Ovary (tissue), 9 donors: ENCODE results near the gene MS4A4E. TPM values are rescaled to one million over a fixed set of nuclear protein-coding genes. Genes with fewer than 3 reads are reported as not detected.

Experiments
- DNase-seq, 5 donors: peaks; one replicate each; pipeline ENCODE4 v3.0.0-alpha.2; 2019 to 2020
- H3K27ac ChIP-seq, 2 donors: fragments of 200-600 bp; one replicate each; pipeline versions ENCODE4 v1.5.1 to v1.8.0; 2019 to 2022
- H3K27me3 ChIP-seq: fragments of 200-600 bp; one replicate; pipeline ENCODE4 v1.8.0; 2022
- H3K36me3 ChIP-seq: fragments of 200-600 bp; sonication (generic); one replicate; pipeline ENCODE4 v1.5.1; 2019
- H3K4me1 ChIP-seq: one replicate; pipeline ENCODE4 v1.8.1; 2013; ENCODE audit warnings: mild to moderate bottlenecking, moderate library complexity; ENCODE audit not compliant: insufficient read depth
- H3K4me3 ChIP-seq: fragments of 200-600 bp; sonication (generic); one replicate; pipeline ENCODE4 v1.5.1; 2017
- H3K9me3 ChIP-seq, 2 donors: fragments of 200-600 bp in 1 of 2; sonication (generic) in 1 of 2; one replicate each; pipeline versions ENCODE4 v1.5.1 to v1.8.1; 2013 to 2019; ENCODE audit warnings: mild to moderate bottlenecking in 1 of 2, moderate library complexity in 1 of 2
- EP300 ChIP-seq: sonication (generic); formaldehyde crosslinking; IDR thresholded peaks from one replicate; pipeline ENCODE4 v1.6.1; 2017; ENCODE audit warnings: antibody characterized with exemption
- POLR2A ChIP-seq: fragments of 450-650 bp; IDR thresholded peaks from one replicate; pipeline ENCODE4 v1.6.1; 2017; ENCODE audit warnings: antibody characterized with exemption, mild to moderate bottlenecking, moderate library complexity
- WGBS, 3 donors: extraction: QIAGEN DNeasy Blood & Tissue Kit in 1 of 3; methylation state at CpG; one replicate each; pipeline versions ENCODE4 v1.1.5 to v1.1.7; 2013 to 2017; 5-methylcytosine and 5-hydroxymethylcytosine counted together
- intact Hi-C, 4 donors: fragments of 100-400 bp; cut with DNase I; formaldehyde crosslinking; loops; one replicate each; pipeline versions ENCODE4 v1.11.0 to v1.15.1; 2022 to 2023
- microRNA-seq, 3 donors: library from miRNA; unstranded; fragments of <30 nt; microRNA quantifications; one replicate each; pipeline versions ENCODE4 to v1.2.0, GENCODE V29; 2019 to 2020
- polyA plus RNA-seq, 2 donors: library from polyadenylated mRNA; stranded (reverse); fragments of 200-250 nt in 1 of 2; fragments of 350-450 nt in 1 of 2; fragmentation: Illumina TruSeq in 1 of 2; extraction: RNeasy Lipid Tissue Mini Kit (QIAGEN cat#74804) in 1 of 2; gene quantifications; one replicate each; pipeline ENCODE4 v1.2.3, GENCODE V29; 2013 to 2014
- small RNA-seq: library from RNA; depleted of rRNA; stranded (forward); fragments of <200 nt; gene quantifications from one replicate; pipeline ENCODE3, GENCODE V24; 2016
- total RNA-seq, 7 donors: library from RNA; depleted of rRNA in 2 of 7; stranded (reverse); fragments of >200 nt in 2 of 7; fragmentation: NEBNext Ultra II Directional in 3 of 7; extraction: Animal tissue kit (Norgen Biotek cat#: 25700) in 3 of 7; gene quantifications; one replicate each; pipeline versions ENCODE4 v1.1.0 to v1.2.4, GENCODE V29; 2016 to 2023
- TF ChIP-seq, protein P1 (sequence below), 3 donors: fragments of 450-650 bp in 2 of 3; fragments of 200-600 bp in 1 of 3; IDR thresholded peaks; one replicate each; pipeline versions ENCODE4 v1.5.1 to v1.8.0; 2016 to 2022; ENCODE audit warnings: antibody characterized with exemption in 3 of 3, mild to moderate bottlenecking in 1 of 3
- donor health status: DM: no; HTN: no; CAD: no; lungs with moderate emphysema.
- donor health status: DM: no; HTN: no; CAD: no.
- donor health status: Bipolar disorder and iron deficiency.
- donor health status: DM: yes; HTN: yes; CAD: no.
- donor health status: DM: no; HTN: no; CAD: no.
- donor health status: DM: yes; HTN: yes; CAD: no.

Gene MS4A4E
- total and polyA plus RNA-seq, 9 donors = 0.27 to 1.3 (median 0.71) TPM

- Histone ChIP-seq H3K27me3 (no peaks in the 10 kb centered on the region), H3K4me3 (no peak overlapping the region), H3K4me1 (no peaks in the 10 kb centered on the region), H3K36me3 (no peaks in the 10 kb centered on the region), H3K9me3 (no peaks in the 10 kb centered on the region), H3K27ac (no peak overlapping the region)
- 88 to 92% (median 89%) methylated on average over 1 of the region's 1 CpG for WGBS, 3 donors
- no peak for DNase-seq
- intact Hi-C loops = no loop called here
- TF ChIP-seq EP300 (no peak), POLR2A (no peak)
- TF ChIP-seq, protein P1, sequence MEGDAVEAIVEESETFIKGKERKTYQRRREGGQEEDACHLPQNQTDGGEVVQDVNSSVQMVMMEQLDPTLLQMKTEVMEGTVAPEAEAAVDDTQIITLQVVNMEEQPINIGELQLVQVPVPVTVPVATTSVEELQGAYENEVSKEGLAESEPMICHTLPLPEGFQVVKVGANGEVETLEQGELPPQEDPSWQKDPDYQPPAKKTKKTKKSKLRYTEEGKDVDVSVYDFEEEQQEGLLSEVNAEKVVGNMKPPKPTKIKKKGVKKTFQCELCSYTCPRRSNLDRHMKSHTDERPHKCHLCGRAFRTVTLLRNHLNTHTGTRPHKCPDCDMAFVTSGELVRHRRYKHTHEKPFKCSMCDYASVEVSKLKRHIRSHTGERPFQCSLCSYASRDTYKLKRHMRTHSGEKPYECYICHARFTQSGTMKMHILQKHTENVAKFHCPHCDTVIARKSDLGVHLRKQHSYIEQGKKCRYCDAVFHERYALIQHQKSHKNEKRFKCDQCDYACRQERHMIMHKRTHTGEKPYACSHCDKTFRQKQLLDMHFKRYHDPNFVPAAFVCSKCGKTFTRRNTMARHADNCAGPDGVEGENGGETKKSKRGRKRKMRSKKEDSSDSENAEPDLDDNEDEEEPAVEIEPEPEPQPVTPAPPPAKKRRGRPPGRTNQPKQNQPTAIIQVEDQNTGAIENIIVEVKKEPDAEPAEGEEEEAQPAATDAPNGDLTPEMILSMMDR (IDR thresholded peaks at IDR 0.05) = no peak
Observed at GRCh38 chr11:60150279-60150678, 92.7 kb downstream of the MS4A4E start.

Small RNA genes within 50 kb of the gene (microRNA-seq; reads per million reads assigned to microRNA genes)
- 0 to 0.32 (median 0.18) reads per million in 3 donors for gene MIR6503

Small RNA genes within 50 kb of the gene (small RNA-seq; reads per million reads assigned to genes)
- gene MIR6503 = 0.15 reads per million

Other genes starting within 250 kb of the MS4A4E start
- not detected for gene OOSP4B, start 226.0 kb downstream of the MS4A4E start, total RNA-seq
- gene OOSP4B, start 226.0 kb downstream of the MS4A4E start, polyA plus RNA-seq = under 1 TPM in 1 of 2 donors, not detected in 1; 0.70 TPM
- gene OOSP2, start 202.7 kb downstream of the MS4A4E start, total RNA-seq = not detected
- gene OOSP2, start 202.7 kb downstream of the MS4A4E start, polyA plus RNA-seq = under 1 TPM; 0.18 to 0.59 TPM
- gene MS4A3, start 186.5 kb downstream of the MS4A4E start, total RNA-seq = not detected
- not detected for gene MS4A3, start 186.5 kb downstream of the MS4A4E start, polyA plus RNA-seq
- gene MS4A2, start 154.5 kb downstream of the MS4A4E start, total RNA-seq = under 1 TPM in 4 of 7 donors, not detected in 3; 0.23 to 0.80 (median 0.51) TPM
- 1 to 10 TPM in 1 of 2 donors, under 1 TPM in 1; 0.38 to 1.7 TPM for gene MS4A2, start 154.5 kb downstream of the MS4A4E start, polyA plus RNA-seq
- 10 to 100 TPM in 6 of 7 donors, 1 to 10 TPM in 1; 8.1 to 47.6 (median 28.9) TPM for gene MS4A6A, start 60.1 kb downstream of the MS4A4E start, total RNA-seq
- gene MS4A6A, start 60.1 kb downstream of the MS4A4E start, polyA plus RNA-seq = 100 to 1,000 TPM in 1 of 2 donors, 10 to 100 TPM in 1; 24.7 to 150 TPM
- 10 to 100 TPM in 4 of 7 donors, 1 to 10 TPM in 3; 3.8 to 41.2 (median 10.9) TPM for gene MS4A4A, start 37.5 kb upstream of the MS4A4E start, total RNA-seq
- 10 to 100 TPM in 1 of 2 donors, 1 to 10 TPM in 1; 9.1 to 46.4 TPM for gene MS4A4A, start 37.5 kb upstream of the MS4A4E start, polyA plus RNA-seq
- gene MS4A6E, start 84.1 kb upstream of the MS4A4E start, total RNA-seq = 1 to 10 TPM in 1 of 7 donors, not detected in 6; 1.3 TPM
- not detected for gene MS4A6E, start 84.1 kb upstream of the MS4A4E start, polyA plus RNA-seq
- 10 to 100 TPM in 5 of 7 donors, 1 to 10 TPM in 2; 5.9 to 30.1 (median 11.6) TPM for gene MS4A7, start 135.4 kb upstream of the MS4A4E start, total RNA-seq
- 10 to 100 TPM in 1 of 2 donors, 1 to 10 TPM in 1; 5.4 to 38.2 TPM for gene MS4A7, start 135.4 kb upstream of the MS4A4E start, polyA plus RNA-seq
- 1 to 10 TPM in 2 of 7 donors, under 1 TPM in 5; 0.10 to 1.3 (median 0.82) TPM for gene MS4A14, start 153.3 kb upstream of the MS4A4E start, total RNA-seq
- 1 to 10 TPM in 1 of 2 donors, under 1 TPM in 1; 0.22 to 2.1 TPM for gene MS4A14, start 153.3 kb upstream of the MS4A4E start, polyA plus RNA-seq
- gene MS4A5, start 186.4 kb upstream of the MS4A4E start, total RNA-seq = not detected
- gene MS4A5, start 186.4 kb upstream of the MS4A4E start, polyA plus RNA-seq = not detected
- gene MS4A1, start 212.7 kb upstream of the MS4A4E start, total RNA-seq = under 1 TPM in 3 of 7 donors, not detected in 4; 0.11 to 0.74 (median 0.27) TPM
- gene MS4A1, start 212.7 kb upstream of the MS4A4E start, polyA plus RNA-seq = under 1 TPM; 0.05 to 0.55 TPM
- not detected for gene MS4A12, start 249.6 kb upstream of the MS4A4E start, total RNA-seq
- not detected for gene MS4A12, start 249.6 kb upstream of the MS4A4E start, polyA plus RNA-seq